ENCODE data around the gene TMPRSS4. TPM values are rescaled to one million over a fixed set of nuclear protein-coding genes. Genes with fewer than 3 reads are reported as not detected.

TMPRSS4 gene
- total RNA-seq, 2 donors from 2014 or later, result 6.5 TPM; not detected in 1

- Histone ChIP-seq H3K9me3 (no peaks in the 10 kb centered on the region), H3K36me3 (replicated peaks in 1 of 2; ENCODE audit: insufficient read depth in 1 of 2, low read depth in 2 of 2) (no peaks in the 10 kb centered on the region), H3K4me3 (no peak overlapping the region), H3K27ac (no peak overlapping the region), H3K4me1 (no peaks in the 10 kb centered on the region), H3K27me3 (no peaks in the 10 kb centered on the region)
- ATAC-seq, result no peak
- TF ChIP-seq CTCF (IDR thresholded peaks at IDR 0.05) (no peak), POLR2A (IDR thresholded peaks at IDR 0.05) (no peak)
- WGBS, 2 donors, result 33 to 43% methylated on average over 4 of the region's 4 CpGs
- intact Hi-C loops (cut with DNase I), result no loop called here
- no peak for DNase-seq
Measured at GRCh38 chr11:118042796-118043195, 34.1 kb upstream of the TMPRSS4 start.

- Histone ChIP-seq H3K27me3 (no peaks in the 10 kb centered on the region), H3K9me3 (no peaks in the 10 kb centered on the region), H3K27ac (no peak overlapping the region), H3K4me1 (no peaks in the 10 kb centered on the region), H3K36me3 (replicated peaks in 1 of 2; ENCODE audit: insufficient read depth in 1 of 2, low read depth in 2 of 2) (no peaks in the 10 kb centered on the region), H3K4me3 (no peak overlapping the region)
- DNase-seq (no peak), ATAC-seq (no peak)
- intact Hi-C loops (cut with DNase I), result no loop called here
- TF ChIP-seq CTCF (IDR thresholded peaks at IDR 0.05) (no peak), POLR2A (IDR thresholded peaks at IDR 0.05) (no peak)
- WGBS, 2 donors, result 55 to 72% methylated on average over 2 of the region's 2 CpGs
Measured at GRCh38 chr11:118045191-118045590, 31.7 kb upstream of the TMPRSS4 start.

GRCh38 chr11:118046051-118046963 is 30.6 kb upstream of the TMPRSS4 start:
- no peak overlapping the region for H3K27ac ChIP-seq
- H3K27me3 ChIP-seq, result no peaks in the 10 kb centered on the region
- intact Hi-C loops (cut with DNase I), result no loop called here
- WGBS, 2 donors, result 42 to 57% methylated on average over 5 of the region's 5 CpGs
- H3K9me3 ChIP-seq, result no peaks in the 10 kb centered on the region
- H3K4me3 ChIP-seq, result no peak overlapping the region
- H3K36me3 ChIP-seq (replicated peaks in 1 of 2; ENCODE audit: insufficient read depth in 1 of 2, low read depth in 2 of 2), result no peaks in the 10 kb centered on the region
- TF ChIP-seq CTCF (IDR thresholded peaks at IDR 0.05) (no peak), POLR2A (IDR thresholded peaks at IDR 0.05) (no peak)
- no peaks in the 10 kb centered on the region for H3K4me1 ChIP-seq
- no peak for ATAC-seq
- DNase-seq, result no peak

GRCh38 chr11:118046964-118047700 is 29.7 kb upstream of the TMPRSS4 start:
- Histone ChIP-seq H3K27me3 (no peaks in the 10 kb centered on the region), H3K9me3 (no peaks in the 10 kb centered on the region), H3K36me3 (replicated peaks in 1 of 2; ENCODE audit: insufficient read depth in 1 of 2, low read depth in 2 of 2) (no peaks in the 10 kb centered on the region), H3K4me3 (no peak overlapping the region), H3K4me1 (no peaks in the 10 kb centered on the region), H3K27ac (no peak overlapping the region)
- no peak for ATAC-seq
- DNase-seq, result no peak
- intact Hi-C loops (cut with DNase I), result no loop called here
- TF ChIP-seq POLR2A (IDR thresholded peaks at IDR 0.05), result no peak
- TF ChIP-seq CTCF (IDR thresholded peaks at IDR 0.05), result no peak
- WGBS, 2 donors, result 80 to 82% methylated on average over 8 of the region's 8 CpGs

All from body of pancreas (tissue), 4 donors.